CD4-positive, alpha-beta T cell treated with Interleukin-4 for 1 hour (primary cell): ENCODE measurements around the gene ANKDD1A.

ENCODE experiments used
- DNase-seq, 2 donors: peaks; one replicate each; pipeline ENCODE4 v3.0.0-alpha.2; 2020 to 2022

The ANKDD1A gene

DNA sequence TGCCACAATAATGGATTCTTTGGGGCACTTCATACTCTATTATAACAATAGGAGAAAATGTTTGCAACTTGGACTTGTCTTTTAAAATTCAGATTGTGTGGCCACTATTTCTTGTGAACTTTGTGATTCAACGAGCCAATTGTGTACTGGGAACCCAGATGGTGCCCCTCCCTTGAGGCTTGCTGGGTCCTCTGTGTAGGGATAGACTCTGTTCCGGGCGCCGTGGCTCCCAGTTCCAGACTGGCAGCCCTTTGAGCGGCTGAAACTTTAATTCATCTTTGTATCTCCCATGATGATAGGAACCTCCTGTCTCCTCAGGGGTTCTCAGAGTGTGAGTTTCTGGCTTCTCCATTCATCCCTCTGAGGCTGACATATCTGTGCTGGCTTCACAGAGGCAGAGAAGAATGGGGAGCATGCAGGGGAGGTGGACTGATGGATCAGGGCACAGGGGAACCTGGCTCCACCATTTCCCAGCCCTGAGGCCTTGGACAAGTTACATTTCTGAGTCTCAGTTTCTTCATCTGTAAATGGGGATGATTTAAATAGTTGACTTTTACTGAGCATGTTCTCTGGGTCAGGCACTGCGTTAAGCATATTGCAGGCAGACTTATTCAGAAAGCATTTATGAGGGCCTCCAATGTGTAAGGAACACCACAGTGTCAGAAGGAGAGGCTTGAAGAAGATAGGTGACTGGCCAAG, 15.2 kb upstream of the ANKDD1A start:
- no peak for DNase-seq

- DNase-seq: peak in 1 of 2 donors; percentile 50
Observed at GRCh38 chr15:64897345-64897985, 14.2 kb upstream of the ANKDD1A start.

DNA sequence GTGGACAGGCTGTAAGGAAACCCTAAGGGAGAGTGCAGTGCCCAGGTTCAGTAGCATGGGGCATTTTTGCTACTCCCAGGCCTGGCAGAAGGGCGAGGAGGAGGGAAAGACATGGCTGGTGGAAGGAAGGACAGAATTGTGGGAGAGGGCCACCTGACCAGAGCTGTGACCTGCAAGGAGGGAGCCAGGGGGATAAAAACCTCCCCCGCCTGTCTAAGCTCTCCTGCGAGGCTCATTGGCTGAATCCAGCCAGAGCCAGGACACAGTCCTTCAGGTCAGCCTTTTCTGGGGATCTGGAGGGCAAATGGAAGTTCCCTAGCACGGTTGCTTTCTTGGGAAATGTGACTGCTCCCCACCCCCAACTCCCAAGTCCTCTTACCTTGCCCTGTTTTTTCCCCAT, 13.3 kb upstream of the ANKDD1A start:
- DNase-seq: no peak

- no peak for DNase-seq
Observed at GRCh38 chr15:64901141-64901540, 10.6 kb upstream of the ANKDD1A start.

DNA sequence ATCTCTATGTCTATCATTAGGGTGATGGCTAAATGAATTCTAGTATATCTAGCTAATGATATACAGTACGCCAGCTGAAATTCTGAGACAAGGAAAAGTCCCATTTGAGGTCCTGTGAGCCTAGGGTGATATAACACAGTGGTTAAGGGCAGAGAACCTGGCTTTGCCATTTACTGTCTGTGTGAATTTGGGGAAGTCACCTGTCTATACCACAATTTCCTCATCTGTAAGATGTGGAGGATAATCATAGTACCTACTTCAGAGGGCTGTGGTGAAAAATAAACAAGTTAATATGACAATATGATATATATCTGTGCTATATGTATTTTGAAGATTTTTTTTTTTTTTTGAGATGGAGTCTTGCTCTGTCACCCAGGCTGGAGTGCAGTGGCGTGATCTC, 9.8 kb upstream of the ANKDD1A start:
- DNase-seq: peak in 1 of 2 donors; percentile 77

DNA sequence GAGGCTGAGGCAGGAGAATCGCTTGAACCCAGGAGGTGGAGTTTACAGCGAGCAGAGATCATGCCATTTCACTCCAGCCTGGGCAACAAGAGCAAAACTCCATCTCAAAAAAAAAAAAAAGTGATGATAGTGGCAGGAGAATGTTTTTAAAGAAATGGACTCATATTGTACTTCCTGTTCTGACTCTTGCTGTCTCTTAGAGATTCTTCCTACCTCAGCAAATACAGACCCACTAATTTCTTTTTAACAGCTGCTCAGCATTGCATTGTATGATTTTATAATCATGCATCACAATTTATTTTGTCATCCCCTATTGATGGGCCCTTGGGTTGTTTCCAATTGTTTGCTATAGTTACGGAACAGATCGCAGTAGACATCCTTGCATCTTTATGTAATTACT, 8.8 kb upstream of the ANKDD1A start:
- DNase-seq: no peak

GRCh38 chr15:64903326-64903950, 8.3 kb upstream of the ANKDD1A start:
- DNase-seq: no peak

DNA sequence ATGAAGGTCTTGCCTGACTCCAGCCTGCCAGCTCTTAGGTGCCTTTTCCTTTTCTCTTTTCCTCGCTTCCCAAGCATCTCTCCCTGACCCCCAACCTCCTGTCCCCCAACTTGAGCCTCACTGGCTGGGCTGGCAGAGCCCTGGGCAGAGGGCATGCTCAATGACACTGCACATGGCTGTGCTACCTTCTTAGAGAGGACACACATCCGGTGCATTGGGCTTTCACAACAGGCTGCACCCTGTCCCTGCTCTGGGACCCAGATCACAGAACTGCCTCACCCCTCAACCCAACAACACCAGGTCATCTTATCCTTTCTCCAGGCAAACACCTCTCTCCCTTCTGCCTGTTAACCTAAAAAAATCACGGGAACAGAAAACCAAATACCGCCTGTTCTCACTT, 7.5 kb upstream of the ANKDD1A start:
- DNase-seq: no peak

GRCh38 chr15:64905119-64905831, 6.4 kb upstream of the ANKDD1A start:
- peak; percentile 77 to 81 for DNase-seq

- DNase-seq: no peak
Observed at GRCh38 chr15:64905941-64906340, 5.8 kb upstream of the ANKDD1A start.

DNA sequence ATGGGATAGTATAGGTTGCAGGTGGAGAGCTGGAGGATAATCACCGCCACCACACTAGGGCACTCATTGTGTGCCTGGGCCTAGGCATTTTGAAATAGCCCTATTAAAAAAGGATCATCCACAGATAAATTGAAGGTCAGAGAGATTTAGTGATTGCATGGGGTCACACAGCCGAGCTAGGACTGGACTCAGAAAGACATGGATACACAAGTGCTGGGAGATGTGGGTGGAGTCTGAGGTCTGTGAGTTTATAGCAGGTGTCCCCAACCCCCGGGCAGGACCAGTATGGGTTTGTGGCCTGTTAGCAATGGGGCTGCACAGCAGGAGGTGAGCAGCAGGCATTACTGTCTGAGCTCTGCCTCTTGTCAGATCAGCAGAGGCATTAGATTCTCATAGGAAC, 5.3 kb upstream of the ANKDD1A start:
- no peak for DNase-seq

DNA sequence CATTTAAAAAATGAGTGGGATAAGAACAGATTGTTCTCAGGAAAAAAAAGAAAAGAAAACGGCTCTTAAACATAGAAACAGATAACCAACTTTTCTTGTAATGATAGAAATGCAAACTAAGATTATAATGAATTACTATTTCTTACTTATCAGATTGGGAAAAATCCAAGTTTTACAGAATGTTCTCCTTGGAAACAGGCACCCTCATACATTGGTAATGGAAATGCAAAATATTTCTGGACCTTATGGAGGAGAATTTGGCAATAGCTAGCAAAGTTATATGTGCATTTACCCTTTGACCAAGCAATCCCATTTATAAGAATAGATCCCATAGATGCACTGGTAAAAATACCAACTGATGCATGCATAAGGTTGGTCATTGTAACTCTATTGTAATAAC, 3.7 kb upstream of the ANKDD1A start:
- DNase-seq: no peak

- no peak for DNase-seq
Observed at GRCh38 chr15:64909546-64909945, 2.2 kb upstream of the ANKDD1A start.

- DNase-seq: no peak
Observed at GRCh38 chr15:64912379-64913325, 950 bp downstream of the ANKDD1A start.

GRCh38 chr15:64915518-64916227, 4.0 kb downstream of the ANKDD1A start:
- DNase-seq: no peak

- DNase-seq: no peak
Observed at GRCh38 chr15:64916365-64916764, 4.7 kb downstream of the ANKDD1A start.

DNA sequence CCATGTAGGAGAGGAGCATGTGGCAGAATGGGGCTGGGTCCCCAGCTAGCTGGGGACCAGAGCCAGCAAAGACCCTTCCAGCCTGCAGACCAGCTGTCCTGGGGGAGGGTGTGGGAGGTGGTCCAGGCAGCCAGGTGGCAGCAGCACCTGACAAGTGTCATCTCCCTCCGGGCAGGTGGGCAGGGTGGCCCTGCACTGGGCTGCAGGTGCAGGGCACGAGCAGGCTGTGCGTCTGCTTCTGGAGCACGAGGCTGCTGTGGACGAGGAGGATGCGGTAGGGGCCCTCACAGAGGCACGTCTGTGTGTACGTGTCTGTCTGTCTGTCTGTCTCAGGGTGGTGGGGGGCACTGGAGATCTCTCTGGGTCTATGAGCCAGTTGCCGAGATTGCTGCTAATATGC, 5.5 kb downstream of the ANKDD1A start:
- DNase-seq: no peak

GRCh38 chr15:64919721-64920120, 8.0 kb downstream of the ANKDD1A start:
- DNase-seq: no peak

DNA sequence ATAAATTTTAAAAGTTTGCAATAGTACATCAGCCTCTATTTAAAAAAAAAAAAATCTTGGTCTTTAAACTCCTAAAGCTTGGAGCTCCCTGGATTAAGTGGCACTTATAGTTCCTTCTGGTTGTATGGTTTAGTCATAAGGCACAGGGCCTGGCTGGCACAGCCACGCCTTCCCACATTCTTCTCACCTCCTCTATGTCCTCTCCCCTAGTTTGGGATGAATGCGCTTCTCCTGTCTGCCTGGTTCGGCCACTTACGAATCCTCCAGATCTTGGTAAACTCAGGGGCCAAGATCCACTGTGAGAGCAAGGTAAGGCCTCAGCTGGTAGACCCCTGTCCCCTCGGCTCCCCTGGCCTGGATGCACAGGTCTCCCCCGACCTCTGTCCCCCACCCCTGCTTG, 10.0 kb downstream of the ANKDD1A start:
- no peak for DNase-seq

- no peak for DNase-seq
Observed at GRCh38 chr15:64923546-64923945, 11.8 kb downstream of the ANKDD1A start.
